ENCODE data around the gene SAPCD1. TPM values are rescaled to one million over a fixed set of nuclear protein-coding genes. Genes with fewer than 3 reads are reported as not detected.

SAPCD1 gene
- total and polyA plus RNA-seq, 2 donors (not counting 3 experiments of a cell fraction or from before 2014, with no cell fraction given): 1.6 to 11.7 TPM

DNA sequence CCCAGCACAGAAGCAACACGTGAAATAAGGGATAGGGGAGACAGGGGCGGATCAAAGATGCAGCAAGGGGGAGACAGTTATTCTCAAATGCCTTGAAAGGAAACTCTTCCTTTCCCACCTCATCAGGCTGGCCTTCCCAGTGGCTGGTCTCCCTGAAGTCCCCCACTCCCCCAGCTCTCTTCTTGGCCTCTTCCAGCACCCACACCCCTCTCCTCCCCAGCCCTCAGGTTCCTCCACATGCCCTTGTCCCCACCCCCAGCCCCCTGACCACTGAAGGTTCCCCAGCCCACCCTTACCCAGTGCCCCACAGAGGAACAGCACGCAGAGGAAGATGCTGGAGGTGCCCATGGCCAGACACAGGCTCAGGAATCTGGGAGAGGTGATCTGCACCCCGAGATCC, 49.0 kb upstream of the SAPCD1 start:
- no peak overlapping the region for H2AFZ ChIP-seq (ENCODE audit: low read depth, low read length)
- H3K9me1 ChIP-seq (replicated peaks; ENCODE audit: control insufficient read depth, extremely low read depth, insufficient read depth, low read length): no peaks in the 10 kb centered on the region
- H3K9me3 ChIP-seq (replicated peaks; ENCODE audit: control insufficient read depth, insufficient read depth, low read length): no peaks in the 10 kb centered on the region
- H4K20me1 ChIP-seq (replicated peaks; ENCODE audit: control insufficient read depth, extremely low read depth, insufficient read depth, low read length): no peaks in the 10 kb centered on the region
- dilution Hi-C loops (cut with MboI; ENCODE audit: extremely low pct_ligation_motif_present, low sequenced_read_pairs): no loop called here
- intact Hi-C loops (cut with micrococcal nuclease): no loop called here
- POLR2A ChIA-PET: no interaction called here
- H3K9ac ChIP-seq (replicated peaks; ENCODE audit: extremely low read depth, insufficient read depth, low read length): no peak overlapping the region
- H3K27me3 ChIP-seq (ENCODE audit: control insufficient read depth in 2 of 2, insufficient read depth in 2 of 2, low read length in 2 of 2): no peaks in the 10 kb centered on the region
- no TSS peak for BruUV-seq (replicated peaks)
- H3K79me2 ChIP-seq (ENCODE audit: control insufficient read depth, insufficient read depth, low read length): no peaks in the 10 kb centered on the region
- no peak overlapping the region for H3K27ac ChIP-seq (ENCODE audit: insufficient read depth, low read depth, low read length)
- H3K4me2 ChIP-seq (ENCODE audit: insufficient read depth, low read length): no peak overlapping the region
- no peaks in the 10 kb centered on the region for H3K36me3 ChIP-seq (ENCODE audit: control insufficient read depth in 2 of 2, extremely low read depth in 1 of 2, insufficient read depth in 2 of 2, low read length in 2 of 2)
- DNase-seq (ENCODE audit: low read depth, low spot score) (no peak), FAIRE-seq (no peak)
- peaks cover 8% of the 10 kb centered on the region for H3K4me1 ChIP-seq (ENCODE audit: control insufficient read depth, extremely low read depth, insufficient read depth, low read length)
- TF ChIP-seq POLR2AphosphoS5 (IDR thresholded peaks at IDR 0.05; ENCODE audit: insufficient read depth, low read depth, low read length) (no peak), CTCF (IDR thresholded peaks at IDR 0.05; ENCODE audit: extremely low read depth in 1 of 2, insufficient read depth in 1 of 2, low read depth in 1 of 2, low read length in 2 of 2) (no peak), GATA2 (IDR thresholded peaks at IDR 0.05; ENCODE audit: insufficient read depth, insufficient read length, low read depth, low read length) (no peak), JUN (IDR thresholded peaks at IDR 0.05; ENCODE audit: borderline replicate concordance, insufficient read depth, insufficient read length, low read depth) (no peak)
- no peak overlapping the region for H3K4me3 ChIP-seq (replicated peaks in 1 of 3; ENCODE audit: insufficient read depth in 1 of 3, low read depth in 1 of 3, low read length in 3 of 3)
- CTCF ChIA-PET: interaction anchor here (1.3 to 3.0 kb wide), 5 partner anchors 9 to 117 kb away, joined by 3 to 9 read pairs (median 4); partner anchors contain the start of genes ABHD16A and MPIG6B

Data from endothelial cell of umbilical vein (primary cell).